B cell (primary cell): ENCODE results near the gene ADAM12. TPM values are rescaled to one million over a fixed set of nuclear protein-coding genes. Genes with fewer than 3 reads are reported as not detected.

Source experiments
- ATAC-seq: fragments of 200-7000 bp; cut with Tn5 transposase; one replicate; pipeline ENCODE4 v1.10.0; 2021; ENCODE audit warnings: low read depth, mild to moderate bottlenecking, moderate number of reproducible peaks, moderate library complexity
- CTCF ChIA-PET: fragments of 350-600 bp; sonication (Branson Sonifier 250); formaldehyde crosslinking; loops from one replicate; lab custom pipeline; 2021; ENCODE audit warnings: antibody characterized with exemption, inconsistent platforms; lab: Charles Lee
- POLR2A ChIA-PET: fragments of 350-600 bp; sonication (Branson Sonifier 250); formaldehyde crosslinking; loops from one replicate; lab custom pipeline; 2021; ENCODE audit warnings: antibody characterized with exemption; lab: Charles Lee
- DNase-seq: peaks from one replicate; pipeline ENCODE4 v3.0.0; 2013
- H2AFZ ChIP-seq: 2 replicates; pipeline ENCODE4 v1.6.1; 2012; ENCODE audit warnings: mild to moderate bottlenecking, low read depth, low read length; ENCODE audit not compliant: insufficient read depth, poor library complexity, severe bottlenecking
- H3K27ac ChIP-seq, 2 donors: 1 replicate in 1 of 2; 2 replicates in 1 of 2; pipeline ENCODE4 v1.5.1; 2012 to 2013; ENCODE audit warnings: low read length in 2 of 2, mild to moderate bottlenecking in 2 of 2, moderate library complexity in 1 of 2
- H3K27me3 ChIP-seq, 4 experiments: fragments of 200-600 bp in 1 of 4; sonication (generic) in 1 of 4; replicated peaks in 1 of 4; 1 replicate in 2 of 4; 2 replicates in 2 of 4; pipeline versions ENCODE4 v1.6.1 to v1.7.0; 2013 to 2016; ENCODE audit warnings: low read length in 3 of 4, mild to moderate bottlenecking in 2 of 4, mixed read lengths in 1 of 4, moderate library complexity in 1 of 4; ENCODE audit not compliant: insufficient read depth in 4 of 4, control insufficient read depth in 3 of 4; ENCODE audit errors: control extremely low read depth in 1 of 4
- H3K36me3 ChIP-seq, 2 experiments: replicated peaks in 1 of 2; 1 replicate in 1 of 2; 2 replicates in 1 of 2; pipeline versions ENCODE4 v1.6.1 to v1.7.1; 2013; ENCODE audit warnings: low read length in 1 of 2; ENCODE audit not compliant: insufficient read depth in 2 of 2, control insufficient read depth in 1 of 2; ENCODE audit errors: control extremely low read depth in 1 of 2, extremely low read depth in 1 of 2
- H3K4me1 ChIP-seq, 2 donors: fragments of 200-600 bp in 1 of 2; sonication (generic) in 1 of 2; 1 replicate in 1 of 2; 2 replicates in 1 of 2; pipeline versions ENCODE4 v1.5.1 to v1.6.1; 2013 to 2017; ENCODE audit warnings: low read length in 2 of 2; ENCODE audit not compliant: control insufficient read depth in 2 of 2, insufficient read depth in 2 of 2
- H3K4me2 ChIP-seq: replicated peaks from 2 replicates; pipeline ENCODE3; 2012; ENCODE audit warnings: mild to moderate bottlenecking, low read depth, low read length; ENCODE audit not compliant: poor library complexity, severe bottlenecking
- H3K4me3 ChIP-seq, 5 experiments: fragments of 200-600 bp in 1 of 5; sonication (generic) in 1 of 5; 1 replicate in 3 of 5; 2 replicates in 2 of 5; pipeline versions ENCODE4 v1.5.1 to v1.7.0; 2011 to 2016; ENCODE audit warnings: low read length in 4 of 5, mild to moderate bottlenecking in 4 of 5, low read depth in 2 of 5, control low read depth in 1 of 5, moderate library complexity in 1 of 5; ENCODE audit not compliant: insufficient read depth in 1 of 5; ENCODE audit errors: control extremely low read depth in 1 of 5, extremely low read depth in 1 of 5
- H3K79me2 ChIP-seq: fragments of 200-600 bp; sonication (generic); one replicate; pipeline ENCODE4 v1.6.0; 2016; ENCODE audit warnings: low read length; ENCODE audit not compliant: control insufficient read depth, insufficient read depth
- H3K9ac ChIP-seq: fragments of 200-600 bp; sonication (generic); 2 replicates; pipeline ENCODE4 v1.6.1; 2017; ENCODE audit warnings: mild to moderate bottlenecking, low read length, moderate library complexity
- H3K9me3 ChIP-seq, 3 donors: one replicate each; pipeline versions ENCODE4 v1.6.1 to v1.7.1; 2013; ENCODE audit warnings: low read length in 2 of 3; ENCODE audit not compliant: control insufficient read depth in 2 of 3, insufficient read depth in 1 of 3; ENCODE audit errors: control extremely low read depth in 1 of 3
- H4K20me1 ChIP-seq: 2 replicates; pipeline ENCODE4 v1.6.0; 2012; ENCODE audit warnings: mild to moderate bottlenecking, low read length; ENCODE audit not compliant: insufficient read depth, control insufficient read depth, poor library complexity, severe bottlenecking
- H3K27ac Mint-ChIP-seq: one replicate; pipeline ENCODE4 v1.8.0; 2021; ENCODE audit warnings: mixed read lengths
- H3K27me3 Mint-ChIP-seq: one replicate; pipeline ENCODE4 v1.8.0; 2021; ENCODE audit warnings: mixed read lengths
- H3K4me1 Mint-ChIP-seq: one replicate; pipeline ENCODE4 v1.8.0; 2021; ENCODE audit warnings: mixed read lengths
- H3K4me3 Mint-ChIP-seq: one replicate; pipeline ENCODE4 v1.8.0; 2021; ENCODE audit warnings: mixed read lengths
- H3K9me3 Mint-ChIP-seq: one replicate; pipeline ENCODE4 v1.8.0; 2022; ENCODE audit warnings: mixed read lengths; ENCODE audit not compliant: insufficient read depth
- EZH2 ChIP-seq: IDR thresholded peaks from 2 replicates; pipeline ENCODE4 v1.6.1; 2012; ENCODE audit warnings: borderline replicate concordance, low read depth, mild to moderate bottlenecking, moderate library complexity, low read length; ENCODE audit not compliant: insufficient read depth, poor library complexity, severe bottlenecking
- WGBS: methylation state at CpG from one replicate; pipeline ENCODE4 v1.1.5; 2013; ENCODE audit warnings: missing lambda C conversion rate; ENCODE audit not compliant: insufficient coverage; 5-methylcytosine and 5-hydroxymethylcytosine counted together
- intact Hi-C: fragments of 100-400 bp; cut with micrococcal nuclease; formaldehyde crosslinking; loops from one replicate; pipeline ENCODE4 v1.10.0; 2022
- polyA plus RNA-seq: library from polyadenylated mRNA; depleted of rRNA; stranded (reverse); fragments of >200 nt; gene quantifications from 2 replicates; pipeline ENCODE4 v1.2.3, GENCODE V29; 2012
- total RNA-seq, 2 donors: library from RNA; stranded (reverse); fragments of 120-200 nt in 1 of 2; gene quantifications; 1 replicate in 1 of 2; 2 replicates in 1 of 2; pipeline versions ENCODE4 v1.2.3 to v1.2.4, GENCODE V29; 2013 to 2022
- TF ChIP-seq, protein P1 (sequence below): fragments of 200-600 bp; IDR thresholded peaks from one replicate; pipeline ENCODE4 v1.8.0; 2022; ENCODE audit warnings: antibody characterized with exemption, mild to moderate bottlenecking

The ADAM12 gene
- total and polyA plus RNA-seq, 2 donors (not counting 1 experiment from before 2014, with no cell fraction given) = 0.01 to 0.22 TPM

- H3K9me3 Mint-ChIP-seq = no peaks in the 10 kb centered on the region
- H3K27me3 Mint-ChIP-seq = no peaks in the 10 kb centered on the region
- WGBS = no CpG with 5 or more reads among the region's 3 CpGs
- Histone ChIP-seq H3K79me2 (no peaks in the 10 kb centered on the region), H3K27ac (no peak overlapping the region), H3K9ac (no peak overlapping the region), H3K9me3 (peaks cover 0 to 2% (median 0%) of the 10 kb centered on the region in 3 donors), H3K36me3 (no peaks in the 10 kb centered on the region), H3K4me2 (no peak overlapping the region), H3K27me3 (no peaks in the 10 kb centered on the region), H3K4me3 (no peak overlapping the region), H2AFZ (no peak overlapping the region), H4K20me1 (no peaks in the 10 kb centered on the region), H3K4me1 (no peaks in the 10 kb centered on the region)
- intact Hi-C loops = no loop called here
- DNase-seq (no peak), ATAC-seq (no peak)
- CTCF ChIA-PET = no interaction called here
- POLR2A ChIA-PET = no interaction called here
- no peak overlapping the region for H3K27ac Mint-ChIP-seq
- TF ChIP-seq, protein P1, sequence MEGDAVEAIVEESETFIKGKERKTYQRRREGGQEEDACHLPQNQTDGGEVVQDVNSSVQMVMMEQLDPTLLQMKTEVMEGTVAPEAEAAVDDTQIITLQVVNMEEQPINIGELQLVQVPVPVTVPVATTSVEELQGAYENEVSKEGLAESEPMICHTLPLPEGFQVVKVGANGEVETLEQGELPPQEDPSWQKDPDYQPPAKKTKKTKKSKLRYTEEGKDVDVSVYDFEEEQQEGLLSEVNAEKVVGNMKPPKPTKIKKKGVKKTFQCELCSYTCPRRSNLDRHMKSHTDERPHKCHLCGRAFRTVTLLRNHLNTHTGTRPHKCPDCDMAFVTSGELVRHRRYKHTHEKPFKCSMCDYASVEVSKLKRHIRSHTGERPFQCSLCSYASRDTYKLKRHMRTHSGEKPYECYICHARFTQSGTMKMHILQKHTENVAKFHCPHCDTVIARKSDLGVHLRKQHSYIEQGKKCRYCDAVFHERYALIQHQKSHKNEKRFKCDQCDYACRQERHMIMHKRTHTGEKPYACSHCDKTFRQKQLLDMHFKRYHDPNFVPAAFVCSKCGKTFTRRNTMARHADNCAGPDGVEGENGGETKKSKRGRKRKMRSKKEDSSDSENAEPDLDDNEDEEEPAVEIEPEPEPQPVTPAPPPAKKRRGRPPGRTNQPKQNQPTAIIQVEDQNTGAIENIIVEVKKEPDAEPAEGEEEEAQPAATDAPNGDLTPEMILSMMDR = no peak
- no peak for TF ChIP-seq EZH2
- H3K4me1 Mint-ChIP-seq = no peaks in the 10 kb centered on the region
- H3K4me3 Mint-ChIP-seq = no peak overlapping the region
Measured at GRCh38 chr10:126015413-126015812, 372.9 kb downstream of the ADAM12 start.

DNA sequence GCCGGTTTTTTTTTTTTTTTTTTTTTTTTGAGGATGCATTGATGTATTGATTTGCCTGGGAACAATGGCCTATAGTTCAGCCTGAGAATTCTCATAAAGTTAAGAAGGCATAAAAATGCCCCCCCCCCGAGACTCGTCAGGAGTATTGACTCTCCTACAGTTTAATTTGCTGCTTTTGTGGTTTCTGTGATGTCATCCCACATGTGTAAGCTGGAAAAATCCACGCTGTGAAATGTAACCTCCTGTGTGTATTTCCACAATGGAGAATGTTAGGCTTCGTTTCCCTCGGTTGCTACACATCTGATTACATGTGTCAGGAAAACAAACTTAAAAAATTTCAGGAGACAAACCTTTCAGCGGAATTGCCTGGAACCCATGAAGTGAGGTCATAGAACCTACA is 374.0 kb downstream of the ADAM12 start:
- Histone ChIP-seq H3K79me2 (no peaks in the 10 kb centered on the region), H4K20me1 (no peaks in the 10 kb centered on the region), H3K27me3 (no peaks in the 10 kb centered on the region), H3K36me3 (no peaks in the 10 kb centered on the region), H3K4me3 (no peak overlapping the region), H3K4me2 (no peak overlapping the region), H3K4me1 (no peaks in the 10 kb centered on the region), H2AFZ (no peak overlapping the region), H3K9me3 (peaks cover 0 to 2% (median 0%) of the 10 kb centered on the region in 3 donors), H3K9ac (no peak overlapping the region), H3K27ac (no peak overlapping the region)
- WGBS = 86% methylated on average over 3 of the region's 7 CpGs
- TF ChIP-seq, protein P1 = no peak
- no peak for TF ChIP-seq EZH2
- no peaks in the 10 kb centered on the region for H3K27me3 Mint-ChIP-seq
- H3K27ac Mint-ChIP-seq = no peak overlapping the region
- intact Hi-C loops = no loop called here
- CTCF ChIA-PET = no interaction called here
- no peak for ATAC-seq
- H3K4me3 Mint-ChIP-seq = no peak overlapping the region
- no peak for DNase-seq
- POLR2A ChIA-PET = no interaction called here
- H3K4me1 Mint-ChIP-seq = peaks cover 2% of the 10 kb centered on the region
- H3K9me3 Mint-ChIP-seq = no peaks in the 10 kb centered on the region
